HG03432 (cell line): Measurements from ENCODE around the gene SV2C.
A peak's percentile ranks its signal among the peaks of the same experiment; 100 is the strongest.

Source experiments
- ATAC-seq: cut with Tn5 transposase; IDR thresholded peaks from one replicate; pipeline ENCODE4 v1.9.1; 2021; ENCODE audit warnings: mild to moderate bottlenecking, moderate library complexity; ENCODE audit not compliant: unreplicated experiment

The SV2C gene

GRCh38 chr5:76376148-76376865 is 293.1 kb downstream of the SV2C start:
- no peak for ATAC-seq

- no peak for ATAC-seq
Measured at GRCh38 chr5:76376866-76377230, 293.7 kb downstream of the SV2C start.

- no peak for ATAC-seq
Measured at GRCh38 chr5:76378355-76378754, 295.2 kb downstream of the SV2C start.

GRCh38 chr5:76379316-76379715 is 296.1 kb downstream of the SV2C start:
- ATAC-seq: no peak

- ATAC-seq: no peak
Measured at GRCh38 chr5:76379855-76380254, 296.7 kb downstream of the SV2C start.

- ATAC-seq: no peak
Measured at GRCh38 chr5:76380346-76381066, 297.3 kb downstream of the SV2C start.

GRCh38 chr5:76383126-76383832 is 300.1 kb downstream of the SV2C start:
- no peak for ATAC-seq

GRCh38 chr5:76384189-76384588 is 301.0 kb downstream of the SV2C start:
- ATAC-seq: no peak

- ATAC-seq: no peak
Measured at GRCh38 chr5:76384705-76385104, 301.5 kb downstream of the SV2C start.

GRCh38 chr5:76385540-76385939 is 302.4 kb downstream of the SV2C start:
- ATAC-seq: no peak

GRCh38 chr5:76386360-76386759 is 303.2 kb downstream of the SV2C start:
- ATAC-seq: no peak

- ATAC-seq: no peak
Measured at GRCh38 chr5:76388236-76388635, 305.1 kb downstream of the SV2C start.

GRCh38 chr5:76388791-76389512 is 305.8 kb downstream of the SV2C start:
- no peak for ATAC-seq

- ATAC-seq: no peak
Measured at GRCh38 chr5:76389513-76390154, 306.5 kb downstream of the SV2C start.

- ATAC-seq: no peak
Measured at GRCh38 chr5:76391014-76391413, 307.8 kb downstream of the SV2C start.

- ATAC-seq: no peak
Measured at GRCh38 chr5:76393035-76393680, 310.0 kb downstream of the SV2C start.

GRCh38 chr5:76397200-76397599 is 314.0 kb downstream of the SV2C start:
- no peak for ATAC-seq

- no peak for ATAC-seq
Measured at GRCh38 chr5:76399268-76399667, 316.1 kb downstream of the SV2C start.

- ATAC-seq: no peak
Measured at GRCh38 chr5:76400466-76400865, 317.3 kb downstream of the SV2C start.

- peak; percentile 15 for ATAC-seq
Measured at GRCh38 chr5:76401801-76402250, 318.6 kb downstream of the SV2C start.
